Measurements from ENCODE around the gene ARHGAP44.

The ARHGAP44 gene

DNA sequence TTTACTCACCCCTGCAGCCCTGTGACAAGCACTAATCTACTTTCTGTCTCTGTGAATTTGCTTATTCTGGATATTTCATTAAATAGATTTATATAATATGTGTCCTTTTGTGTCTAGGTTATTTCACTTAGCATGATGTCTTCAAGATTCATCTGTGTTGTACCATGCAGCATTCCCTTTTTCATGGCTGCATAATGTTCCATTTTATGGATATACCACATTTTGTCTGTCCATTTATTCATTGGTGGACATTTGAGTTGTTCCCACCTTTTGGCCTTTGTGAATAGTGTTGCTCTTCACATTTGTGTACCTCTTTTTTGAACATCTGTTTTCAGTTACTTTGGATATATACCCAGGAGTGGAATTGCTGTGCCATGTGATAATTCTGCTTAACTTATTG lies 118.2 kb downstream of the ARHGAP44 start:
- DNase-seq = no peak

DNA sequence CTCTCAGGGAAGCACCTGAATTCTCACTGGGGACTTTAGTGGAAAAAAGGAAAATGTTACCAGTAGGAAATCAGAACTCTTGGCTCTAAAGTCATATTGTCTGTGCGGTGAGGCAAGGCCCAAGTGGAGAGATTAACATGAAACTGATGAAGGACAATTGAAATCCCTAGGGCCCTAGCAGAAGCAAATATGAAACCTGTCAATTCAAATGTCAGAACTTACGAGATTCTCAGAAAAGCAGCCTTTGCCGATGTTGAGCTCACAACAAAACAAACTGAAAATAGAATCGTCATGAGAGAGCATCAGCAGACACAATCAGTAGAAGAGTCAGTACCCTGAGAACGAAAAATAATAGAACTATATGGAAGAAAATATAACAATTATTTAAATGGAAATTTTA lies 119.7 kb downstream of the ARHGAP44 start:
- no peak for DNase-seq

DNA sequence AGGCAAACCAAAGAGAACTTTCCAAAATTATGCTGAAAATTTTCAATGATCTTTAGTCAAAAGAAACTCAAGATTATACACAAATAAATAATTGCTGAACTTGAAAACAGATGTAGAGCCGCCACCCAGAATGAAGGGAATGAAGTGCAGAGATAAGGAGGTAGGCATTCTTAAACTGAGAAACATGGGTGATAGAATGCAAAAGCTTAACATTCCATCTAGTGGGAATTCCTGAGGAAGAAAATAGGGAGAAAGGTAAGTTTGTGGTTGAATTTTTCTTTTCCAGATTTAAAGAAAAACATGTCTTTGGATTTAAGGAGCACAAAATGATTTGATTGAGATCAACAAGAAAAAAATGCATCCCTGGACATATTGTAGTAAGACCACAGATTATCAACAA lies 120.2 kb downstream of the ARHGAP44 start:
- DNase-seq = no peak

DNA sequence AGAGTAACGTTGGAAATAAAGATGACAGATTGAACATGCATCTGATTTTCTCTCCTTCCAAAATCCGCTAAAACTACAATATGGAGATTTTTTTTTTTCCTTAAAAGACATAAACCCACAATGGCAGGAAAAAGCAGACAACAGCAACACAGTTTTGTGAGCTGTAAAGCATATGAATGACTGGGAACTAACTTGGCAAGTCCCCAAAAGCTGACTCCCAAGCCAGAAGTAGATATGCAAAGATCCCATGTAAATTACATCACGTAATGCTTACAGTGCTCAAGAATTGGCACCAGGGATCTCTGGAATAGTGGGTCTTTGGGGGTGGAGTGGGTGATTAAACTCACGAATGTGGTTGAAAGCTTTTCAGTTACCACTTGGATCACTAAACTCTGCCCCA lies 121.9 kb downstream of the ARHGAP44 start:
- no peak for DNase-seq

DNA sequence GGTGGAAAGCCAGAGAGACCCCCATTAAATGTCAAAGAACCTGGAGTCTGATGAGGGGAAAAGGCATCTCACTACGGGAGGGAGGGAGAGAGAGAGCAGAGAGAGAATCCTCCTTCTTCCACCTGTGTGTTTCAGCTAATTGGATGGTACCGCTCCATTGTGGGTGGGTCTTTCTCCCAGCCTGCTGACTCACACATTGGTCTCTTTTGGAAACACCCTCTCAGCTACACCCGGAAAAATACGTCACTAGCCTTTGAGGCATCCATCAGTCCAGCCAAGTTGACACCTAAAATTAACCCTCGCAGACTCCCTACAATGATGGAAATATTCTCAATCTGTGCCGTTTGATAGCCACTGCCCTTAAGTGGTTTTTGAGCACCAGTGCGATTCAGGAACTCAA lies 128.1 kb downstream of the ARHGAP44 start:
- DNase-seq = no peak

DNA sequence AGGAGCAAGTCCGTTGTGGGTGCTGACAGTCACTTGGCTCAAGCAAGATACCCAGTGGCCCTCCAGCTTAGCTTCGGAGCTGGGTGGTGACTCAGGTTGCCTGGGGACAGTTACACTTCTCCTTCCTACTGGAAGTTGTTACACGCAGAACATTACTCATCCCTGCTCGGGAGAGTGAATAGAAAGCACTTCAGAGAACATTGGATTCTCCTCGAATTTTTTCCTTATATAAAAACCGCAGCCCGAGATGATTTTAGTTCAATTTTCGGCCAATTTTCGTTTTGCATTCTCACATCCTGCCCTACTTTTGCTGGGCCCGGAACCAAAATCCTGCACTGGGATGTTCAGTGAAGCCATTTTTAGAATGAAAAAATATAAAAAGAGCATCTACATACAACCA lies 128.8 kb downstream of the ARHGAP44 start:
- no peak for DNase-seq

DNA sequence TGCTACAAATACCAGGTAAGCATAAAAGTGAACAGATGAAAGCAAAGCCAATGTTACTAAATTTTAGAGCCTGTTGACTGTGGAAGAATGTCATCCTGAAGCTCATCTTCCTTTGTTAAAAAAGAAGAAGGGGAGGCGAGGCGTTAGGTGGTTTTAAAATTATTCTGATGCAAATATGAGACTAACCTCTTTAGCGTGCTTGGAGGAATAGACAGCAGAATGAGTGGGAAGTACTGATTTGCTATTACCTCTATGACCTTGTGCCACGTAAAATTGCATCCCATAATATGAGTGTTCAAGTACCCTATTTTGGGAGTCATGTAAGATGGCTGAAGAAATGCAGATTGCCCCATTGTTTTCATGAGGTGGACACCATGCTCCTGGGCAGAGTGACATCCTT lies 132.8 kb downstream of the ARHGAP44 start:
- DNase-seq = no peak

DNA sequence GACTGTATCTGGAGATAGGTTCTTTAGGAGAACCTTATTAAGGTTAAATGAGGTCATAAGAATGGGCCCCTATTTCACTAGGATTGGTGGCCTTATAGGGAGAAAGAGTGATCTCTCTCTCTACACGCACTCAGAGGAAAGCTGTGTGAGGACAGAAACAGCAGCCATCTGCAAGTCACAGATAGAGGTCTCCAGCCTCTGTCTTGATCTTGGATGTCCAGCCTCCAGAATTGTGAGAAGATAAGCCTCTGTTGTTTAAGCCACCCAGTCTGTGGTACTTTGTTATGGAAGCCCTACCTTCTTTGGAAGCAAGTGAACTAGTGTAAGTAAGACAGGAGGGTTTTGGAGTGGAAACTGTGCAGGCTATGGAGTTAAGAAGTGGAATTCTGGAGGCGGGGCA lies 135.3 kb downstream of the ARHGAP44 start:
- DNase-seq = no peak

DNA sequence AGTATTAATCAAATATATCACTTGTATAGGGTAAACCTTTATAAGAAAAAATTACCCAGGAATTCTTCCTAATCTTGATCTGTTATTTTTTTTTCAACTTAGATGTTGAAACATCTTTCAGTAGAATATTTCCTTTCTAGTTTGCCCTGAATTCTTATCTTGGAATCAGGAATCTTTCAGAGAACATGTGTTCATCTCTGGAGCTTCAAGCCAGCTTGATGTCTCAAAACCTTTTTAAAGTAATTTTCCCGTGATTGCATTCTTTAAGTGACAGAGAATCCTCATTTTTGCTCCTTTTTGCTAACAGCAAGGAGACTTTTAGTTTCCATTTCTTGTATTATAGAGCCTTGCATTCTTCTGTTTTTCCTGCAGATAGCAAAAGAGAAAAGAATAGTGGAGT lies 137.7 kb downstream of the ARHGAP44 start:
- no peak for DNase-seq

DNA sequence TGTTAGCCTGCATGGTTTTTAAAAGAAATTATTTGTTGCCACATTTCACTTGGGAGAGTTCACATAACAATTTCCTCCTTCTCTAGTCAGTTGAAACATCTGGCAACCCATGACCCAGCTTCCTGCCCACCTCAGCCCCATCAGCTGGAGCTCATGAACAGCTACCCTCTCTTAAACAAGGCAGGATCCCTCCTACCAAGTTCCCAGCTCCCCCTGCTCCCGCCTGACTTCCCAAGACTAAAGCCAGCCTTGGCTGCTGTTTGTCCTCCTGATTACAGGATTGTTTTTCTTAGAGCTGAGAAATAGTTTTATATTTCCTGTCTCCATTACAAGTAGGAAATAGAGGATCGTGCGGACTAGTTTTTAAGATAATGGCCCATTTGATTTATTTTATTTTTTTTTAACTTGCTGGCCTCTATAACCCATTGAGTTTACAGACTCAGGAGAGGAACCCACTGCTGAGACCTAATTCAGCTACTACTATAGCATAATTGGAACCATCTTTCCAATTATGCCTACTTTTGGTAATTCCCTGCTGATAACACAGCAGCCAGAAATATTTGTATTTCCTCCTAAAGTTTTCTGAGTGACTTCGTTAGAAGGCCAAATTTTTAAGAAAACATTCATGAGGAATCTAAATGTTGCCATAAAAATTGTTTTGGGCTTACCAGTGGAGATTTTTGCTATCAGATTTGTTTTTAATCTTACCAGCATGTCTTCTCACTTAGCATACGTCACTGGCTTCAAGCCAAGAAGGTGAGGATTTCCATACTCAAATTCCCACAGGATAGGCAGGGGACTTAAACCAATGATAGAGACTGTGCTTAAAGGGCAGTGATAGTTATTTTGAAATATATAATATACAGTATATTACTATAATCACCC lies 138.5 kb downstream of the ARHGAP44 start:
- no peak for DNase-seq

DNA sequence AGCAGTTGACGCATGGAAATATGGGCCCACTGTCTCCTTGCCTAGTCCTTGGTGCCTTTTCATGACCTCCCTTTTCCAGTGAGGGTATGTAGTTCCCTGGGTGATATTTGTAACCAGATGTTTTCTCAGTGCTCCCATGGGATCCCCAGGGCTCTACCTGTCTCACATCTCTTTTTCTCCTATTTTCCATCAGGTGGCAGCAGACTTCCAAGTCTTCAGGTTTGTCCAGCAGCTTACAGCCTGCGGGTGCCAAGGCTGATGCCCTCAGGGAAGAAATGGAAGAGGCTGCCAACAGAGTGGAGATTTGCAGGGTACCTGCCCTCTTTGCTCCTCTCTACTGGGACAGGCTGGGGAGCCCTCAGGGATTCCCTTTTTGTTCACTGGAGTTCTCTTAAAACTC lies 139.4 kb downstream of the ARHGAP44 start:
- no peak for DNase-seq

DNA sequence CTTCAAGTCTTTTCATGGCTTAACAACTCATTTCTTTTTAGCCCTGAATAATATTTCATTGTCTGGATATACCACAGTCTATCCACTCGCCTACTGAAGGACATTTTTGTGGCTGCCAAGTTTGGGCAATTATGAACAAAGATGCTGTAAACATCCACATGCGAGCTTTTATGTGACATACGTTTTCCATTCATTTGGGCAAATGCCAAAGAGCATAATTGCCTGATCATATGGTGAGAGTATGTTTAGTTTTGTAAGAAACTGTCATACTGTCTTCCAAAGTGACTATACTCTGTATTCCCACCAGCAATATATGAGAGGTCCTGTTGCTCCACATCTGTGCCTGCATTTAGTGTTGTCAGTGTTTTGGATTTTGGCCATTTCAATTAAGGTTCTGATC lies 147.2 kb downstream of the ARHGAP44 start:
- DNase-seq = no peak

DNA sequence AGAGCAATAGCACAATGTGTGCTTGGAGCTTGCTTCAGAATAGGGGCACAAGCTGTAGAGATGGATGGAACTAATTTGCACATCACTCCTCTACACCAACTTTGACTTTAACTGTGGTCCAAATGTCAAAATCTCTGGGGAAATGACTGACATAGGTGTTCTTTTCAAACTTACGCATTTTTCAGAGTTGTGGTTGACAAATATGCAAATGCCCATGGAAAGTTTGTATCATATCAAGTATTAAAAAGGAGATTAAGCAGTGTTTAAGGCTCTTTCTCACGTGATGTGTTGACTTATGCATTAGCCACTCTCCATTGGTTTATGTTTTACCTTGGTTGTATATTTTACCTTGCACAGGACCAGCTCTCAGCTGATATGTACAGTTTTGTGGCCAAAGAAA lies 151.4 kb downstream of the ARHGAP44 start:
- DNase-seq = no peak

DNA sequence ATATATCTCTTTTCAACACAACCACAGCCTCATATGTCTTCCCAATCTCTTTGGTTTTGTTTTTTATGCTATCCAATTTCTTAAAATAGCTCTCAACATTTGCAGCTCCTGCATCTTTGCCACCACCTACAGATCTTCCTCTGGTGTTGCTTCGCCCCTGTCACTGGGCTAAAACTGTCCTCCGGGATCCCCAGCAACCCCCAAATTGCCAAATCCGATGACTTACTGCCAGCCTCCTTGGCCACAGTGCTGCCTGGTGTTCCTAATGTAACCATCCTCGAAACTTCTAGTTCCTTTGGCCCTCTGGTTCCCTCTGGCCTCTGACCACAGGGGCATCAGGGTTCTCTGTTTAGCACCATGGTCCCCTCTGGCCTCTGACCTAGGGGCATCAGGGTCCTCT lies 157.7 kb downstream of the ARHGAP44 start:
- DNase-seq = no peak

DNA sequence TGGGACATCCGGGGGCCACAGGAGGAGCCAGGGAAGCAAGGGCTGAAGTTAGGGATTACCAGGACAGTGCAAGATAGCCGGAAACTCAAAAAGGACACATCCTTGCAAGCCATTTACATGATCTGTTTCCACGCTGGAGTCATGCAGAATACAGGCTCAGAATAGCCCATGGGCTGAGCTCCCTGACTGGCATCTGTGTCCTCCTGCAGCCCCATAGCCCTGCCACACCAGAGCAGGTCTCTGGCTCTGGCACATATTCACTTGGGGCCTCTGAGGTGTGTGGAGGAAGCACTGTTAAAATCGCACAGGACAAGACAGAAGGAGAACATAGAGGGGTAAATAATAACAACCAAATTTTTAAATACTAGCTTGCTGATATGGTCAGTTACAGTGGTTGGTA lies 162.7 kb downstream of the ARHGAP44 start:
- no peak for DNase-seq

DNA sequence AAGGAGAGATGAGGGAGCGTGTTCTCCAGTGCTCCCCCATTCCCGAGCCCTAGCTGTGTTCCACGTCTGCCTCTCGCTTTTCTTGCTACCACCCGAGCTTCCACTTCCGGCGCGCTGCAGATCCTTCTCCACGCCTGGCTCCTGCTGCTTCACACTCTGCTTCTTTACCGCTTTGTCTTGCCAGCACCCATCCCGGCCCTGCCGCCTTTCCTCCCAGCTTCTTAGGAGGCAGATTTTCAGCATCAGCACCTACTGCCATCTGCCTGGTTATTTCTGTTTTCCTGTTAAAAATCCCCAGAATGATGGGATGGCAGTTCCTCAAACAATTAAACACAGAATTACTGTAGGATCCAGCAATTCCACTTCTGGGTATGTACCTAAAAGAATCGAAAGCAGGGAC lies 163.9 kb downstream of the ARHGAP44 start:
- no peak for DNase-seq

DNA sequence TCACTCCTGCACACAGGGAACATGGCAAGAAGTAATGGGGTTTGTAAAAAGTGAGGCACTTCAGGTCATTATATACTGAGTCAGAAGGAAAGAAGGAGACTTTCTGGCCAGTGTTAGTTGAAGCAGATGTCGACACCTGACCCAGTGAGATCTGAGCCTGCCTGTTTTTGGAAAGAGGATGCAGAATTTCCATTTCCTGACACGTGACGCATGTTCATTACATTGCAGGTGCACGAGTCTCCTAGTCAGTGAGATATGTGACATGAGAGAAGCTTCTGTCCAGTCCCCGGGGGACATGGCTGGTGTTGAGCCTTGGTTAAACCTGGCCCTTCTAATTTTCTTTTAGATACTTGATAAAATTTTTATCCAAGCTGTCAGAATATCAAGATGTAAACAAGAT lies 166.2 kb downstream of the ARHGAP44 start:
- no peak for DNase-seq

DNA sequence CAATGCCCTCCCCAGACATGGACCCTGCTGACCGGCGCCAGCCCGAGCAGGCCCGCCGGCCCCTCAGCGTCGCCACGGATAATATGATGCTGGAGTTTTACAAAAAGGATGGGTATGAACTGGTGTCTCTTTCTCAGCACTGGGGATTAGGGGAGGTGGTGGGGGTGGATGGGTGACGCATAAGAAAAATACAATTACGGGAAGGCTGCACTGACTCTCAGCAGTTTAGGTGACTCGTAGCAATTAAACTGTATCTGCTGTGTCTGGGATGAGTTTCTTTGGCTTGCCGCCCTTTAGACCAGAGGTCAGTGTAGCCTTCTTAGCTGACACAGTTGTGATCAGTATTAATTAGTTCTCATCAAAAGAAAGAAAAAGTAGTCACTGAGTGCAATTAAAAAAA lies 169.5 kb downstream of the ARHGAP44 start:
- DNase-seq = no peak

DNA sequence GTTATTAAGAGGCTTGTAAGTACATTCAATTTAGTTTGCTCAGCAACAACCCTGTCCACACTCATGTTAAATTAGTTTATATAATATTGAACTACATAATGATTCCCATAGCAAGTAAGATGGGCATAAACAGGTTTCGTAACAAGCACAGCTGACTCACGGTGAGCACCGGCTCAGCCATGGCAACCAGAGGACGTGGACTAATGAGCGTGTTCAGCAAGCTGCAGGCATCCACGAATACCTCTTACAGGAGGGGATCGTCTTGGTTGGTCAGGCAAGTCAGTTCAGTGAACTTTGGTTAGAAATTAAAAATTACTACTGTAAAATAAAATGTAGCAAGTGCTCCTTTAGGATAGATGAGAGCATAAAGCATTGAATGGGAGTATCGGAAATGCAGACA lies 170.1 kb downstream of the ARHGAP44 start:
- DNase-seq = no peak

DNA sequence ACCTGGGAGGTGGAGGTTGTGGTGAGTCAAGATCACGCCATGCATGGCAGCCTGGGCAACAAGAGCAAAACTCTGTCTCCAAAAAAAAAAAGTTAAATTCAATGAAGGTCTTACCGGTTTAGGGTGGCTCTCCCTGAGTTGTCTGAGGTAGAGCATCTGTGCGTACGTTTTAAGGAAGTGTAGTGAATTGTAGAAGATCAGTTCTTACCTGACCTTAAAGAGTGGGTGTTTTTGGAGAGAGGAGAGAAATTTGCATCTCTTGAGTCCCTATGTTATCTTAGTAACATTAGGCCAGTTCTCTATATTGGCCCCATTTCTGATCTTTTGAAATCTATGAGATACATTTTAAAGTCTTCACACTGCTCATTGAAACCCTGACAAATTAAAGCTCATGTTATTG lies 172.4 kb downstream of the ARHGAP44 start:
- DNase-seq = no peak

DNA sequence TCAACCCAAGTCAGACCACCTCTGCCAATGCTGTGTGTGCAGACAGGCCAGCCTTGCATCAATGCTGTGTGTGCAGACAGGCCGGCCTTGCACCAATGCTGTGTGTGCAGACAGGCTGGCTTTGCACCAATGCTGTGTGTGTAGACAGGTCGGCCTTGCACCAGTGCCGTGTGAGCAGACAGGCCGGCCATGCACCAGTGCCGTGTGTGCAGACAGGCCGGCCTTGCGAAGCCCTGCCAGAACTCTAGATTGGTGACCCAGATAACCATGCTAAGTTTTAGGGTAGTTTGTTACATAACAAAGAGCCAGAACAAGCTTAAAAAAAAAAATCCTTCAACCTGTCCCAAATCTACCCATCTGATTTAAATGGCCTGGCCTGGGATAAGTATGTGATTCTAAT lies 174.2 kb downstream of the ARHGAP44 start:
- DNase-seq = no peak

DNA sequence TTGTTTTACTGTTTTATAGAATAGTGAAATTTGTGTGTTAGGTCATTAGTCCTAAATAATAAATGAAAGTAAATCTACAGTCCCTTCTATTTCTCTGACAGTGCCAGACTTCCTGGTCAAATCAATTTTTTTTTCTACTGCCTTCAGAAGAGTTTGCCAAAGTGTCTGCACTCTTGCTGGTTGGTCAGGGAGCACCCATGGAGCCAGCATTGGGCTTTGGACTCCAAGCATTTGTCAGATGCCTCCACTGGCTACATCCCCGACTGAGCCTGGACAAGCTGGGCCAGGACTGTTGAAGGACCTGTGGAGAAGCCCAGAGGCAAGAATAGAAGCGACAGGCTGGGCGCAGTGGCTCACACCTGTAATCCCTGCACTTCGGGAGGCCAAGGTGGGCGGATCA lies 174.9 kb downstream of the ARHGAP44 start:
- no peak for DNase-seq

DNA sequence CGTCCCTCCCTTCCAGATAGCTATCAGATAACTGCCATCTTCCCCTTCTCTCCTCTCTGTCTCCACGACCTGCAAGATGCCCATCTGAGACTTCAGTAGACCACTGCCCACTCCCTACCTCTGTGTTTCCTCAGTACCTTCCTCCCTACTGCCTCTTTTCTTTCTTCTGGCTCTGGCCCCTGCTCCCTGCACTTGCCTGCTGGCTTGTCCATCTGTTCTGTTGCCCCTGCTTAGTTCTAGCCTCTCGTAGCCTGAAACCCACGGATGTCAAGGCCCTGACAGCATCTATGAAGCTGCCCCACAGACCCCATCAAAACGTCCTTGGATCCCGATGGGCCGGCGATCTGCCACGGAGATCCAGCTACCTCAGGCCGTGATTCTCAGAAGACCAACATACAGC lies 175.5 kb downstream of the ARHGAP44 start:
- no peak for DNase-seq

DNA sequence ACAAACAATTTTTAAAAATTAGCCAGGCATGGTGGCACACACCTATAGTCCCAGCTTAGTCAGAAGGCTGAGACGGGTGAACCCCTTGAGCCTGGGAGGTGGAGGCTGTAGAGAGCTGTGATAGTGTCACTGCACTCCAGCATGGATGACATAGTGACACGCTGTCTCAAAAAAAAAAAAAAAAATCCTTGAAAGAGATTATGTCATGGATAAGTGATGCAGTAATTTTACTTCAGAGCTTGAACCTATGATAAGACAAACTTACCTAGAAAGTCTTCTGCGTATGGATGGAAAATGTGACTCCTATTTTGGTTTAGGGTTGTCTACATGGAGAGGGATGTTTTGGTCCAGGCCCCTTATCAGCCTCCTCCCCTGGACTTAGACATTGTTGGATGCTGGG lies 176.7 kb downstream of the ARHGAP44 start:
- no peak for DNase-seq

DNA sequence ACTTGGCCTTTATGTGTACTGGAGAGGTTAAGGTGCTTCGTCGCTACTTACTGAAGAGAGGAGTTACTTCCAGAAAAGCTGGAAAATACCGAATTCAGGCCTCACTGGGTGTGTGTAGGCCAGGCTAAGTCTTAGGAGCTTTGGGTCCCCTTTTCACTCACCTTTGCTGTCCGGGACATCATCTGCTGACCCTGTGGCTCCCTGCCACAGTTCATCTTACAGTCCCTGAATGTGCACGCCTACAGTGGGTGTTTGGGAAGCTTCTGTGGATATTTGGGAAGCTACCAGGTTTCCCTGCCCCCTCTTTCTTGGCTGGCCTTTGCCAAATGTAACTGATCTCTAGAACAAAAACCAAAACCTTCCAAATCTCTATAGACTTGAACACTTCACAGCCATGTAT lies 177.1 kb downstream of the ARHGAP44 start:
- no peak for DNase-seq
